ENCODE data around the gene C17orf100. TPM values are rescaled to one million over a fixed set of nuclear protein-coding genes. Genes with fewer than 3 reads are reported as not detected.
A peak's percentile ranks its signal among the peaks of the same experiment; 100 is the strongest.

Gene C17orf100
- total and polyA plus RNA-seq, 2 of the 13 experiments (the other 11 are each of a cell fraction or from before 2014, with no cell fraction given) = 3.6 to 8.7 TPM

DNA sequence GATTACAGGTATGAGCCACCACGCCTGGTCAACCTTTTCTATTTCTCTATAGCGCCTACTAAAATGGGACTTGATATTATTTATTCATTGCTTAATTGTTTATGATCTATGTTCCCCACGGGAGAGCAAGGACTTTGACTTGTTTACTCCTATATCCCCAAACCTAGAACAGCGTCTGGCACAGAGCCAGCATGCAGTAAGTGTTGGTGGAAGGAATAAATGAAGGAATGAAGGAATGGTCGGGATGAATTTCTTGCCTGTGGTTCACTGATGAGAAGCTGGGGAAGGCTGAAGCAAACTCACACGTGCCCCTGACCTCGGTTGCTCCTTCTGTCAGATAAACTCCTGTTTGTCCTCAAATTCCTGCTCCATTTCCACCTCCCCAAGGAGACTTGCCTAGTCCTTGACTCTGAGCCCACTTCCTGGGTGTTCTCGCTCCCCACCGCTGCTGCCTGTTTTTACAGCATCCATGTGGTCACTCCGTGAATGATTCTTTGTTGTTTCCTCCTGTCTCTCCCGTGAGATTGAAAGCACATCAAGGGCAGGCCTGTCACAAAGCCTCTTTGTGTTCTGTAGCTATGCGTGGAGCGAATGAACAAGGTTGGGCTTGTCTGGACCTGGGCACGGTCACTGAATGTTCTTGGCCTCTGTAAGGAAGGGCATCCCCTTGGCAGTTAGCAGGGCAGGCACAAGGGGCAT lies 17.3 kb downstream of the C17orf100 start (continued):
- TF ChIP-seq, protein P1, sequence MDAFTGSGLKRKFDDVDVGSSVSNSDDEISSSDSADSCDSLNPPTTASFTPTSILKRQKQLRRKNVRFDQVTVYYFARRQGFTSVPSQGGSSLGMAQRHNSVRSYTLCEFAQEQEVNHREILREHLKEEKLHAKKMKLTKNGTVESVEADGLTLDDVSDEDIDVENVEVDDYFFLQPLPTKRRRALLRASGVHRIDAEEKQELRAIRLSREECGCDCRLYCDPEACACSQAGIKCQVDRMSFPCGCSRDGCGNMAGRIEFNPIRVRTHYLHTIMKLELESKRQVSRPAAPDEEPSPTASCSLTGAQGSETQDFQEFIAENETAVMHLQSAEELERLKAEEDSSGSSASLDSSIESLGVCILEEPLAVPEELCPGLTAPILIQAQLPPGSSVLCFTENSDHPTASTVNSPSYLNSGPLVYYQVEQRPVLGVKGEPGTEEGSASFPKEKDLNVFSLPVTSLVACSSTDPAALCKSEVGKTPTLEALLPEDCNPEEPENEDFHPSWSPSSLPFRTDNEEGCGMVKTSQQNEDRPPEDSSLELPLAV (CRISPR knock-in tag; conservative IDR thresholded peaks at IDR 0.05; ENCODE audit: low read depth) = no peak
- TF ChIP-seq SRY (CRISPR knock-in tag; IDR thresholded peaks at IDR 0.05) = no peak
- TF ChIP-seq ZNF331 (CRISPR knock-in tag; IDR thresholded peaks at IDR 0.05) = no peak
- peak; percentile 88 for TF ChIP-seq HNRNPL (IDR thresholded peaks at IDR 0.05; ENCODE audit: low read depth, low read length)
- TF ChIP-seq, protein P2, sequence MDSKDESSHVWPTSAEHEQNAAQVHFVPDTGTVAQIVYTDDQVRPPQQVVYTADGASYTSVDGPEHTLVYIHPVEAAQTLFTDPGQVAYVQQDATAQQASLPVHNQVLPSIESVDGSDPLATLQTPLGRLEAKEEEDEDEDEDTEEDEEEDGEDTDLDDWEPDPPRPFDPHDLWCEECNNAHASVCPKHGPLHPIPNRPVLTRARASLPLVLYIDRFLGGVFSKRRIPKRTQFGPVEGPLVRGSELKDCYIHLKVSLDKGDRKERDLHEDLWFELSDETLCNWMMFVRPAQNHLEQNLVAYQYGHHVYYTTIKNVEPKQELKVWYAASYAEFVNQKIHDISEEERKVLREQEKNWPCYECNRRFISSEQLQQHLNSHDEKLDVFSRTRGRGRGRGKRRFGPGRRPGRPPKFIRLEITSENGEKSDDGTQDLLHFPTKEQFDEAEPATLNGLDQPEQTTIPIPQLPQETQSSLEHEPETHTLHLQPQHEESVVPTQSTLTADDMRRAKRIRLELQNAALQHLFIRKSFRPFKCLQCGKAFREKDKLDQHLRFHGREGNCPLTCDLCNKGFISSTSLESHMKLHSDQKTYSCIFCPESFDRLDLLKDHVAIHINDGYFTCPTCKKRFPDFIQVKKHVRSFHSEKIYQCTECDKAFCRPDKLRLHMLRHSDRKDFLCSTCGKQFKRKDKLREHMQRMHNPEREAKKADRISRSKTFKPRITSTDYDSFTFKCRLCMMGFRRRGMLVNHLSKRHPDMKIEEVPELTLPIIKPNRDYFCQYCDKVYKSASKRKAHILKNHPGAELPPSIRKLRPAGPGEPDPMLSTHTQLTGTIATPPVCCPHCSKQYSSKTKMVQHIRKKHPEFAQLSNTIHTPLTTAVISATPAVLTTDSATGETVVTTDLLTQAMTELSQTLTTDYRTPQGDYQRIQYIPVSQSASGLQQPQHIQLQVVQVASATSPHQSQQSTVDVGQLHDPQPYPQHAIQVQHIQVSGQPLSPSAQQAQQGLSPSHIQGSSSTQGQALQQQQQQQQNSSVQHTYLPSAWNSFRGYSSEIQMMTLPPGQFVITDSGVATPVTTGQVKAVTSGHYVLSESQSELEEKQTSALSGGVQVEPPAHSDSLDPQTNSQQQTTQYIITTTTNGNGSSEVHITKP (CRISPR knock-in tag; IDR thresholded peaks at IDR 0.05; ENCODE audit: low read depth) = no peak
- TF ChIP-seq JARID2 (CRISPR knock-in tag; IDR thresholded peaks at IDR 0.05; ENCODE audit: insufficient replicate concordance) = no peak
- no peak for TF ChIP-seq SSRP1 (CRISPR knock-in tag; IDR thresholded peaks at IDR 0.05)
- no peak for TF ChIP-seq PHF5A (CRISPR knock-in tag; IDR thresholded peaks at IDR 0.05; ENCODE audit: low read depth, unreplicated experiment)
- TF ChIP-seq, protein P3, sequence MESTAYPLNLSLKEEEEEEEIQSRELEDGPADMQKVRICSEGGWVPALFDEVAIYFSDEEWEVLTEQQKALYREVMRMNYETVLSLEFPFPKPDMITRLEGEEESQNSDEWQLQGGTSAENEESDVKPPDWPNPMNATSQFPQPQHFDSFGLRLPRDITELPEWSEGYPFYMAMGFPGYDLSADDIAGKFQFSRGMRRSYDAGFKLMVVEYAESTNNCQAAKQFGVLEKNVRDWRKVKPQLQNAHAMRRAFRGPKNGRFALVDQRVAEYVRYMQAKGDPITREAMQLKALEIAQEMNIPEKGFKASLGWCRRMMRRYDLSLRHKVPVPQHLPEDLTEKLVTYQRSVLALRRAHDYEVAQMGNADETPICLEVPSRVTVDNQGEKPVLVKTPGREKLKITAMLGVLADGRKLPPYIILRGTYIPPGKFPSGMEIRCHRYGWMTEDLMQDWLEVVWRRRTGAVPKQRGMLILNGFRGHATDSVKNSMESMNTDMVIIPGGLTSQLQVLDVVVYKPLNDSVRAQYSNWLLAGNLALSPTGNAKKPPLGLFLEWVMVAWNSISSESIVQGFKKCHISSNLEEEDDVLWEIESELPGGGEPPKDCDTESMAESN (CRISPR knock-in tag; conservative IDR thresholded peaks at IDR 0.05) = peak; percentile 99
- no peak for TF ChIP-seq ZNF773 (CRISPR knock-in tag; IDR thresholded peaks at IDR 0.05; ENCODE audit: borderline replicate concordance)
- no peak for TF ChIP-seq SMAD3 (CRISPR knock-in tag; IDR thresholded peaks at IDR 0.05)
- TF ChIP-seq XRCC5 (optimal IDR thresholded peaks at IDR 0.05; ENCODE audit: low read length) = no peak
- TF ChIP-seq, protein P4, sequence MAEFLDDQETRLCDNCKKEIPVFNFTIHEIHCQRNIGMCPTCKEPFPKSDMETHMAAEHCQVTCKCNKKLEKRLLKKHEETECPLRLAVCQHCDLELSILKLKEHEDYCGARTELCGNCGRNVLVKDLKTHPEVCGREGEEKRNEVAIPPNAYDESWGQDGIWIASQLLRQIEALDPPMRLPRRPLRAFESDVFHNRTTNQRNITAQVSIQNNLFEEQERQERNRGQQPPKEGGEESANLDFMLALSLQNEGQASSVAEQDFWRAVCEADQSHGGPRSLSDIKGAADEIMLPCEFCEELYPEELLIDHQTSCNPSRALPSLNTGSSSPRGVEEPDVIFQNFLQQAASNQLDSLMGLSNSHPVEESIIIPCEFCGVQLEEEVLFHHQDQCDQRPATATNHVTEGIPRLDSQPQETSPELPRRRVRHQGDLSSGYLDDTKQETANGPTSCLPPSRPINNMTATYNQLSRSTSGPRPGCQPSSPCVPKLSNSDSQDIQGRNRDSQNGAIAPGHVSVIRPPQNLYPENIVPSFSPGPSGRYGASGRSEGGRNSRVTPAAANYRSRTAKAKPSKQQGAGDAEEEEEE (CRISPR knock-in tag; IDR thresholded peaks at IDR 0.05; ENCODE audit: borderline replicate concordance) = no peak
- TF ChIP-seq, protein P5, sequence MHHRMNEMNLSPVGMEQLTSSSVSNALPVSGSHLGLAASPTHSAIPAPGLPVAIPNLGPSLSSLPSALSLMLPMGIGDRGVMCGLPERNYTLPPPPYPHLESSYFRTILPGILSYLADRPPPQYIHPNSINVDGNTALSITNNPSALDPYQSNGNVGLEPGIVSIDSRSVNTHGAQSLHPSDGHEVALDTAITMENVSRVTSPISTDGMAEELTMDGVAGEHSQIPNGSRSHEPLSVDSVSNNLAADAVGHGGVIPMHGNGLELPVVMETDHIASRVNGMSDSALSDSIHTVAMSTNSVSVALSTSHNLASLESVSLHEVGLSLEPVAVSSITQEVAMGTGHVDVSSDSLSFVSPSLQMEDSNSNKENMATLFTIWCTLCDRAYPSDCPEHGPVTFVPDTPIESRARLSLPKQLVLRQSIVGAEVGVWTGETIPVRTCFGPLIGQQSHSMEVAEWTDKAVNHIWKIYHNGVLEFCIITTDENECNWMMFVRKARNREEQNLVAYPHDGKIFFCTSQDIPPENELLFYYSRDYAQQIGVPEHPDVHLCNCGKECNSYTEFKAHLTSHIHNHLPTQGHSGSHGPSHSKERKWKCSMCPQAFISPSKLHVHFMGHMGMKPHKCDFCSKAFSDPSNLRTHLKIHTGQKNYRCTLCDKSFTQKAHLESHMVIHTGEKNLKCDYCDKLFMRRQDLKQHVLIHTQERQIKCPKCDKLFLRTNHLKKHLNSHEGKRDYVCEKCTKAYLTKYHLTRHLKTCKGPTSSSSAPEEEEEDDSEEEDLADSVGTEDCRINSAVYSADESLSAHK (CRISPR knock-in tag; IDR thresholded peaks at IDR 0.05; ENCODE audit: borderline replicate concordance) = no peak
- no peak for TF ChIP-seq GATAD1 (CRISPR knock-in tag; IDR thresholded peaks at IDR 0.05)
- no peak for TF ChIP-seq ETV6 (CRISPR knock-in tag; conservative IDR thresholded peaks at IDR 0.05)
- TF ChIP-seq ZNF234 (CRISPR knock-in tag; conservative IDR thresholded peaks at IDR 0.05) = no peak
